ENCODE results near the gene HYCC1.

DNA sequence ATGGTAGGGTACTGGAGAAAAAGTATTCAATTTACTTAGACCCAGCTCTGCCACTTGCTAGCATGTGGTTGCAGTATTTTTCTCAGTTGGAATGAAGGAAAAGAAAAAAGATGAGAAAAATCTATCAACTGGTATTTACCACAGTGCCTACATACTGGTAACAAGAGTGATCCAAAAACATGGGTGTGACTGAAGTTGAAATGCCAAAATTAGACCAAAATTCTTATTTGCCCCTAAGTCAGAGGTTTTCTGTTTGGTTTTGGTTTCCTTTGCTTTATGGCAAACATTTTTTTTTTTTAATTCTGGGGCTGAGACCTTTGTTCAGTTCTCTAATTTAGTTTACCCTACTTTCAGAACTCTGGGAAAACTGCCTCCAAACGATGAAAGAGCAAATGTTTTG is 12.3 kb downstream of the HYCC1 start:
- TF ChIP-seq, protein P1, sequence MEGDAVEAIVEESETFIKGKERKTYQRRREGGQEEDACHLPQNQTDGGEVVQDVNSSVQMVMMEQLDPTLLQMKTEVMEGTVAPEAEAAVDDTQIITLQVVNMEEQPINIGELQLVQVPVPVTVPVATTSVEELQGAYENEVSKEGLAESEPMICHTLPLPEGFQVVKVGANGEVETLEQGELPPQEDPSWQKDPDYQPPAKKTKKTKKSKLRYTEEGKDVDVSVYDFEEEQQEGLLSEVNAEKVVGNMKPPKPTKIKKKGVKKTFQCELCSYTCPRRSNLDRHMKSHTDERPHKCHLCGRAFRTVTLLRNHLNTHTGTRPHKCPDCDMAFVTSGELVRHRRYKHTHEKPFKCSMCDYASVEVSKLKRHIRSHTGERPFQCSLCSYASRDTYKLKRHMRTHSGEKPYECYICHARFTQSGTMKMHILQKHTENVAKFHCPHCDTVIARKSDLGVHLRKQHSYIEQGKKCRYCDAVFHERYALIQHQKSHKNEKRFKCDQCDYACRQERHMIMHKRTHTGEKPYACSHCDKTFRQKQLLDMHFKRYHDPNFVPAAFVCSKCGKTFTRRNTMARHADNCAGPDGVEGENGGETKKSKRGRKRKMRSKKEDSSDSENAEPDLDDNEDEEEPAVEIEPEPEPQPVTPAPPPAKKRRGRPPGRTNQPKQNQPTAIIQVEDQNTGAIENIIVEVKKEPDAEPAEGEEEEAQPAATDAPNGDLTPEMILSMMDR (IDR thresholded peaks at IDR 0.05): no peak
- TF ChIP-seq ZFX (IDR thresholded peaks at IDR 0.05; ENCODE audit: borderline replicate concordance): no peak

All from 22Rv1 (cell line).